Endothelial cell of umbilical vein (primary cell): Measurements from ENCODE around the gene BMPR1B.

Source experiments
- CTCF ChIP-seq, 2 donors: IDR thresholded peaks; 1 replicate in 1 of 2; 2 replicates in 1 of 2; pipeline ENCODE4 v1.5.1; 2011; ENCODE audit warnings: low read length in 2 of 2, mild to moderate bottlenecking in 2 of 2, moderate library complexity in 2 of 2, control low read depth in 1 of 2, inconsistent platforms in 1 of 2, low read depth in 1 of 2; ENCODE audit not compliant: insufficient read depth in 1 of 2; ENCODE audit errors: extremely low read depth in 1 of 2
- EZH2 ChIP-seq: IDR thresholded peaks from 2 replicates; pipeline ENCODE4 v1.6.1; 2012; ENCODE audit warnings: borderline replicate concordance, low read depth, mild to moderate bottlenecking, moderate library complexity, low read length, inconsistent platforms; ENCODE audit not compliant: severe bottlenecking
- FOS ChIP-seq: IDR thresholded peaks from 2 replicates; pipeline ENCODE4 v1.6.1; 2011; ENCODE audit warnings: mild to moderate bottlenecking, low read length, moderate library complexity, borderline replicate concordance; ENCODE audit not compliant: insufficient read depth
- MYC ChIP-seq: IDR thresholded peaks from one replicate; pipeline ENCODE4 v1.6.1; 2011; ENCODE audit warnings: mild to moderate bottlenecking, low read depth, low read length
- POLR2A ChIP-seq: IDR thresholded peaks from 2 replicates; pipeline ENCODE4 v1.6.1; 2012; ENCODE audit warnings: low read depth, mild to moderate bottlenecking, control low read depth, low read length
- POLR2AphosphoS5 ChIP-seq: IDR thresholded peaks from 2 replicates; pipeline ENCODE4 v1.6.1; 2012; ENCODE audit warnings: low read depth, mild to moderate bottlenecking, control low read depth, low read length, moderate library complexity; ENCODE audit not compliant: insufficient read depth

- TF ChIP-seq POLR2AphosphoS5 (no peak), EZH2 (no peak), POLR2A (no peak), CTCF (IDR thresholded peaks at IDR 0.05; ENCODE audit: extremely low read depth in 1 of 2, insufficient read depth in 1 of 2, low read depth in 1 of 2, low read length in 2 of 2) (no peak), MYC (no peak), FOS (no peak)
These were observed 446.6 kb downstream of the BMPR1B start for GRCh38 chr4:95204267-95204844.
